NCI-H510A treated with DMSO at 0.1 percent for 48 hours (cell line): ENCODE results near the gene PTPN2.

Experiments used
- DNase-seq: peaks from one replicate; lab custom pipeline; 2025; lab: John Stamatoyannopoulos, UW

PTPN2 gene

GRCh38 chr18:12745095-12745795, 138.8 kb downstream of the PTPN2 start:
- no peak for DNase-seq

GRCh38 chr18:12744103-12744502, 139.9 kb downstream of the PTPN2 start:
- peak; percentile 39 for DNase-seq

GRCh38 chr18:12742453-12742852, 141.6 kb downstream of the PTPN2 start:
- no peak for DNase-seq
